Upper lobe of left lung (tissue), 6 donors: Measurements from ENCODE around the gene MED1. TPM values are rescaled to one million over a fixed set of nuclear protein-coding genes. Genes with fewer than 3 reads are reported as not detected.

Experiments
- ATAC-seq, 2 donors: fragments of 200-7000 bp; cut with Tn5 transposase; one replicate each; pipeline ENCODE4 v1.9.1; 2022; ENCODE audit warnings: mild to moderate bottlenecking in 2 of 2, moderate library complexity in 2 of 2; ENCODE audit not compliant: low FRiP score in 2 of 2
- DNase-seq, 2 donors: peaks; one replicate each; pipeline ENCODE4 v3.0.0-alpha.2; 2019 to 2020
- H3K27ac ChIP-seq, 4 donors: fragments of 200-600 bp; sonication (generic); one replicate each; pipeline ENCODE4 v1.5.1; 2016 to 2019
- H3K27me3 ChIP-seq, 4 donors: fragments of 200-600 bp; sonication (generic); one replicate each; pipeline ENCODE4 v1.5.1; 2017 to 2019
- H3K36me3 ChIP-seq, 4 donors: fragments of 200-600 bp; sonication (generic); one replicate each; pipeline ENCODE4 v1.5.1; 2016 to 2019
- H3K4me1 ChIP-seq, 4 donors: fragments of 200-600 bp; sonication (generic); one replicate each; pipeline ENCODE4 v1.5.1; 2018 to 2019
- H3K4me3 ChIP-seq, 4 donors: fragments of 200-600 bp; sonication (generic); one replicate each; pipeline ENCODE4 v1.5.1; 2017 to 2019; ENCODE audit warnings: mild to moderate bottlenecking in 2 of 4, moderate library complexity in 1 of 4
- H3K9me3 ChIP-seq, 4 donors: fragments of 200-600 bp; sonication (generic); one replicate each; pipeline ENCODE4 v1.5.1; 2018 to 2019
- CTCF ChIP-seq, 6 experiments: fragments of 450-650 bp in 4 of 6; fragments of 200-600 bp in 2 of 6; sonication (generic) in 2 of 6; IDR thresholded peaks; one replicate each; pipeline ENCODE4 v1.5.1; 2016 to 2019; ENCODE audit warnings: antibody characterized with exemption in 6 of 6
- EP300 ChIP-seq, 4 donors: sonication (generic); formaldehyde crosslinking; IDR thresholded peaks; one replicate each; pipeline ENCODE4 v1.5.1; 2017; ENCODE audit warnings: antibody characterized with exemption in 4 of 4, control low read depth in 2 of 4
- POLR2A ChIP-seq, 4 donors: fragments of 450-650 bp; IDR thresholded peaks; one replicate each; pipeline ENCODE4 v1.5.1; 2016 to 2017; ENCODE audit warnings: antibody characterized with exemption in 4 of 4, mild to moderate bottlenecking in 2 of 4
- POLR2AphosphoS5 ChIP-seq, 2 donors: sonication (generic); formaldehyde crosslinking; IDR thresholded peaks; one replicate each; pipeline ENCODE4 v1.5.1; 2017; ENCODE audit warnings: antibody characterized with exemption in 2 of 2
- WGBS, 2 donors: methylation state at CpG; one replicate each; pipeline ENCODE4 v1.1.5; 2017 to 2018; 5-methylcytosine and 5-hydroxymethylcytosine counted together
- total RNA-seq, 6 donors: library from RNA; depleted of rRNA in 4 of 6; stranded (reverse); fragments of >200 nt in 4 of 6; gene quantifications; one replicate each; pipeline versions ENCODE4 v1.1.0 to v1.2.1, GENCODE V29; 2016 to 2021
- donor health status: DM: no; HTN: no; CAD: no; lungs with moderate emphysema.
- donor health status: DM: no; HTN: yes; CAD: no; lungs with severe emphysema.

The MED1 gene
- total RNA-seq, 6 donors from 2014 or later: 12.8 to 33.1 (median 24.6) TPM

DNA sequence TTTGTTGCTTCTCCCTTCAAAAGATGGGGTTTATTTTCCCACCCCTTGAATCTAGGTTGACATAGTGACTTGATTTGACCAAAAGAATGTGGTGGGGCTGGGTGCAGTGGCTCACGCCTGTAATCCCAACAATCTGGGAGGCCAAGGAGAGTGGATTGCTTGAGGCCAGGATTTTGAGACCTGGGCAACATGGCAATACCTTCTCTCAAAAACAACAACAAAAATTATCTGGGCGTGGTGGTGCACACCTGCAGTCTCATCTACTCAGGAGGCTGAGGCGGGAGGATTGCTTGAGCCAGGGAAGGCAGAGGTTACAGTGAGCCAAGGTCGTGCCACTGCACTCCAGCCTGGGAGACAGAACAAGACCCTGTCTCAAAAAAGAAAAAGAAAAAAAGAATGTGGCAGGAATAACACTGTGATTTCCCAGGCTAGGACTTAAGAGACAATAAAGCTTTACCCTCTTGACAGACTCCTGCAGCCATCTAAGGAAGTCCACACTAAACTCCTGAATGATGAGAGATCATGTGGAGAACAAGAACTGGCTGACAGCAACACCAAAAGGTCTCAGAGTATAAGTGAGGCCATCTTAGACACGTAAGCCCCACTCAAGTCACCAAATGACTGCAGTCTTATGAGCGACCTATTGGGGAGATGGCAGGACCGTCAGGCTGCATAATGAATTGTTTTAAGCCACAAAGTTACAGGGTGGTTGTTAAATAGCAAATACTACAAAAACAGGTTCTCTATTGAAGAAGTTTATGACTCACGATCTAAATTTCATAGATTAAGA is 86.6 kb downstream of the MED1 start:
- Histone ChIP-seq H3K4me1 (peaks cover 5 to 24% (median 12%) of the 10 kb centered on the region in 4 donors), H3K9me3 (no peaks in the 10 kb centered on the region), H3K36me3 (no peaks in the 10 kb centered on the region), H3K4me3 (no peak overlapping the region), H3K27me3 (no peaks in the 10 kb centered on the region), H3K27ac (peak overlapping the region in 3 of 4 donors; percentile 8 to 62 (median 24))
- ATAC-seq (peak in 1 of 2 donors; percentile 53), DNase-seq (no peak)
- 78 to 83% methylated on average over 8 of the region's 8 CpGs for WGBS, 2 donors
- no peak for TF ChIP-seq POLR2A (IDR thresholded peaks at IDR 0.05)
- TF ChIP-seq CTCF (IDR thresholded peaks at IDR 0.05): no peak
- TF ChIP-seq EP300 (IDR thresholded peaks at IDR 0.05): no peak
- TF ChIP-seq POLR2AphosphoS5 (IDR thresholded peaks at IDR 0.05): no peak

DNA sequence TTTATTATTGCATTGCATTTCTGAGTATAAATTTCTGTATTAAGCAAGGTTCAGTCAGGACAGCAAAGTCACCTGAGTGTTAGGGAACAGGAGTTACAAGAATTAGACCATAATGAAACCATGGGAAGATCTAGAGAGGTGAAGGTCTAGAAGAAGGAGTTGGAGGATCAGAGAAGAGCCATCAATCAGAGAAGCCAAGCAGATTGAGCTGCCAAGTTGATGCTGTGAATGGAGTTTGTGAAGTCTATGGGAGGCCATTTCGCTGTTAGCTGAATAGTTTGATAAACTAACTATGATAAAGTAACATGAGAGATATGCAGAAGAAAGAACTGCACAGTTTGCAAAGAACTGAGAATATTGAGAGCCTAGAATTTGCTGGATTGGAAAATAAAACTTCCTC is 90.0 kb downstream of the MED1 start:
- H3K4me1 ChIP-seq: peaks cover 5 to 16% (median 14%) of the 10 kb centered on the region in 4 donors
- no peaks in the 10 kb centered on the region for H3K36me3 ChIP-seq
- ATAC-seq (no peak), DNase-seq (no peak)
- no peak overlapping the region for H3K4me3 ChIP-seq
- WGBS, 2 donors: 92 to 96% methylated on average over 1 of the region's 1 CpG
- no peak overlapping the region for H3K27ac ChIP-seq
- no peaks in the 10 kb centered on the region for H3K27me3 ChIP-seq
- TF ChIP-seq CTCF (IDR thresholded peaks at IDR 0.05) (no peak), POLR2A (IDR thresholded peaks at IDR 0.05) (no peak), POLR2AphosphoS5 (IDR thresholded peaks at IDR 0.05) (no peak), EP300 (IDR thresholded peaks at IDR 0.05) (no peak)
- no peaks in the 10 kb centered on the region for H3K9me3 ChIP-seq

DNA sequence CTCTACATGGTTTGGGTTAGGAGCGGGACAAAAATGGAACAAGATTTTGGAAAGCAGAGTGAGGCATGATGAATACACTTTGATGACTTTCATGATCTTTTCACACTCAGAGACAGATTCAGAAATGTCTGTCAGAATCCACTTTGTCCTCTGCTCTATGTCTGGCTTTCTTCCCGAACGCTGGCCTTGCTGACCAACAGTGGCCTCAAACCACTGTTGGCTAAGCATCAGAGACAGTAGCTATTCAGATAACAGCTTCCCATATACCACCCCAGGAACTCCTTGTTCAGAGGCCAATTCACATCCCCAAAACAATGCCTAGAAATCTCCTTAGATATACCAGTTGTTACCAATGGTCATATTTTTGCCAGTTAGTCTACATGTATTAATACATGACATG is 90.5 kb downstream of the MED1 start:
- Histone ChIP-seq H3K27ac (no peak overlapping the region), H3K9me3 (no peaks in the 10 kb centered on the region), H3K4me1 (peaks cover 5 to 14% (median 10%) of the 10 kb centered on the region in 4 donors), H3K4me3 (no peak overlapping the region), H3K36me3 (no peaks in the 10 kb centered on the region), H3K27me3 (no peaks in the 10 kb centered on the region)
- DNase-seq (no peak), ATAC-seq (no peak)
- TF ChIP-seq POLR2AphosphoS5 (IDR thresholded peaks at IDR 0.05) (no peak), CTCF (IDR thresholded peaks at IDR 0.05) (no peak), EP300 (IDR thresholded peaks at IDR 0.05) (no peak), POLR2A (IDR thresholded peaks at IDR 0.05) (no peak)
- 91 to 92% methylated on average over 3 of the region's 3 CpGs for WGBS, 2 donors

- WGBS, 2 donors: 91 to 95% methylated on average over 1 of the region's 1 CpG
Measured at GRCh38 chr17:39359994-39360393, 91.1 kb downstream of the MED1 start.

More at GRCh38 chr17:39359994-39360393, 91.1 kb downstream of the MED1 start:
- H3K27me3 ChIP-seq: no peaks in the 10 kb centered on the region
- peaks cover 5 to 14% (median 7%) of the 10 kb centered on the region in 4 donors for H3K4me1 ChIP-seq
- no peak overlapping the region for H3K4me3 ChIP-seq
- no peaks in the 10 kb centered on the region for H3K36me3 ChIP-seq
- DNase-seq (no peak), ATAC-seq (no peak)
- H3K27ac ChIP-seq: no peak overlapping the region
- no peak for TF ChIP-seq POLR2A (IDR thresholded peaks at IDR 0.05)
- TF ChIP-seq EP300 (IDR thresholded peaks at IDR 0.05): no peak
- no peak for TF ChIP-seq CTCF (IDR thresholded peaks at IDR 0.05)
- no peak for TF ChIP-seq POLR2AphosphoS5 (IDR thresholded peaks at IDR 0.05)
- no peaks in the 10 kb centered on the region for H3K9me3 ChIP-seq
